Measurements from ENCODE around the gene RFESD. TPM values are rescaled to one million over a fixed set of nuclear protein-coding genes. Genes with fewer than 3 reads are reported as not detected.
"Not testable (repeated sequence)": the region's sequence is repeated elsewhere in the genome, so short reads cannot be mapped to it uniquely, and the experiment has no call there.

Gene RFESD
- total RNA-seq, 1 donor from 2014 or later, result 0.52 TPM

GRCh38 chr5:95689680-95690079 lies 43.1 kb downstream of the RFESD start:
- TF ChIP-seq CTCF (conservative IDR thresholded peaks at IDR 0.05; ENCODE audit: low read depth, low read length), result no peak
- H3K4me3 ChIP-seq (ENCODE audit: low read depth, low read length), result no peak overlapping the region

GRCh38 chr5:95690333-95690732 lies 43.8 kb downstream of the RFESD start:
- no peak overlapping the region for H3K4me3 ChIP-seq (ENCODE audit: low read depth, low read length)
- no peak for DNase-seq (ENCODE audit: low read depth)
- TF ChIP-seq CTCF (conservative IDR thresholded peaks at IDR 0.05; ENCODE audit: low read depth, low read length), result no peak

More at GRCh38 chr5:95689680-95690079, 43.1 kb downstream of the RFESD start:
- no peak for DNase-seq (ENCODE audit: low read depth)

- TF ChIP-seq CTCF (conservative IDR thresholded peaks at IDR 0.05; ENCODE audit: low read depth, low read length), result no peak
- DNase-seq (ENCODE audit: low read depth), result peak; percentile 80
- no peak overlapping the region for H3K4me3 ChIP-seq (ENCODE audit: low read depth, low read length)
Measured at GRCh38 chr5:95697781-95698681, 51.5 kb downstream of the RFESD start.

GRCh38 chr5:95699337-95699736 lies 52.8 kb downstream of the RFESD start:
- H3K4me3 ChIP-seq (ENCODE audit: low read depth, low read length), result no peak overlapping the region
- no peak for DNase-seq (ENCODE audit: low read depth)
- no peak for TF ChIP-seq CTCF (conservative IDR thresholded peaks at IDR 0.05; ENCODE audit: low read depth, low read length)

- DNase-seq (ENCODE audit: low read depth), result no peak
- H3K4me3 ChIP-seq (ENCODE audit: low read depth, low read length), result no peak overlapping the region
- no peak for TF ChIP-seq CTCF (conservative IDR thresholded peaks at IDR 0.05; ENCODE audit: low read depth, low read length)
Measured at GRCh38 chr5:95701074-95701473, 54.5 kb downstream of the RFESD start.

GRCh38 chr5:95704150-95704549 lies 57.6 kb downstream of the RFESD start:
- TF ChIP-seq CTCF (conservative IDR thresholded peaks at IDR 0.05; ENCODE audit: low read depth, low read length), result no peak
- DNase-seq (ENCODE audit: low read depth), result no peak
- H3K4me3 ChIP-seq (ENCODE audit: low read depth, low read length), result no peak overlapping the region

GRCh38 chr5:95706196-95706595 lies 59.6 kb downstream of the RFESD start:
- H3K4me3 ChIP-seq (ENCODE audit: low read depth, low read length); DNase-seq (ENCODE audit: low read depth): not testable (repeated sequence)
